UCSD-AML1 (cell line): ENCODE data around the gene CELA2B.

Experiments used
- DNase-seq: peaks from one replicate; lab custom pipeline; 2025; ENCODE audit not compliant: unreplicated experiment; lab: John Stamatoyannopoulos, UW

The CELA2B gene

DNA sequence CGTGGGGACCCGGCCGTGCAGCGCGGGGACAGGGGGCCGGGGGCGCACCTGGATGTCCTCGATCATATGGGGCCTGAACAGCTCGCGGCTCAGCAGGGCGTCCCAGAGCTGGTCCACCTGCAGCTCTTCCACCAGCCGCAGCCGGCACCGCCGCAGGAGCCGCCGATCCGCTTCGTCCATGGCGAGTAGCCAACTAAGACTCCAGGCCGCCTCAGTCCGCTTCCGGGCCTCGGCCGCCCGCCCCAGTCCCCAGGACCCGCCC is 48.0 kb downstream of the CELA2B start, which contains the start of gene CASP9:
Gene CASP9, minus strand, starts transcription at position 195 of the 262 bp plus-strand sequence. Its CDS starts 15 bp downstream, at position 180.
- no peak for DNase-seq

DNA sequence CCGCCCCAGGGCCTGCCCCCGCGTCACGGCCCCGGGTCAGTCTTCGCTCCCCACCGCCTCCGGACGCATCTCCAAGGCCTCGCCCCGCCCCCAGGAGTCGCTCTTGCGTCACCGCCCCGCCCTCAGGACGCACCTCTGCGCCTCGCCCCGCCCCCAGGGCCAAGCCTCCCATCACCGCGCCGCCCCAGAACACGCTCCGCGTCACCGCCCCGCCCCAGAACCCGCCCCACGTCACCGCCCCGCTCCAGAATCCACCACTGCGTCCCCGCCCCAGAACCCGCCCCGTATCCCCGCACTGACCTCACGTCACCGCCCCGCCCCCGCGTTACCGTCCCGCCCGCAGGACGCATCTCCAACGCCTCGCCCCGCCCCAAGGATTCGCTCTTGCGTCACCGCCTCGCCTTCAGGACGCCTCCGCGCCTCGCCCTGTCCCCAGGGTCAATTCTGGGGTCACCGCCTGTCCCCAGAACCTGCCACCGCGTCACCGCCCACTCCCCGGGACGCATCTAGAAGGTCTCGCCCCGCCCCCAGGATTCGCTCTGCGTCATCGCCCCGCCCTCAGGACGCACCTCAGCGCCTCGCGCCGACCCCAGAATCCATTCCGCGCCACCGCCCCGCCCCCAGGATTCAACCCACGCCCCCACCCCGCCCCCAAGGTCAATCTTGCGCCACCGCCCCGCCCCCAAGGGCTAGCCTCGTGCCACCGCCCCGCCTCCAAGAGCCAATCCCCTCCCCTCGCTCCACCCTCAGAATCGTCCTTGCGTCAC is 48.6 kb downstream of the CELA2B start:
- peak; percentile 100 for DNase-seq

DNA sequence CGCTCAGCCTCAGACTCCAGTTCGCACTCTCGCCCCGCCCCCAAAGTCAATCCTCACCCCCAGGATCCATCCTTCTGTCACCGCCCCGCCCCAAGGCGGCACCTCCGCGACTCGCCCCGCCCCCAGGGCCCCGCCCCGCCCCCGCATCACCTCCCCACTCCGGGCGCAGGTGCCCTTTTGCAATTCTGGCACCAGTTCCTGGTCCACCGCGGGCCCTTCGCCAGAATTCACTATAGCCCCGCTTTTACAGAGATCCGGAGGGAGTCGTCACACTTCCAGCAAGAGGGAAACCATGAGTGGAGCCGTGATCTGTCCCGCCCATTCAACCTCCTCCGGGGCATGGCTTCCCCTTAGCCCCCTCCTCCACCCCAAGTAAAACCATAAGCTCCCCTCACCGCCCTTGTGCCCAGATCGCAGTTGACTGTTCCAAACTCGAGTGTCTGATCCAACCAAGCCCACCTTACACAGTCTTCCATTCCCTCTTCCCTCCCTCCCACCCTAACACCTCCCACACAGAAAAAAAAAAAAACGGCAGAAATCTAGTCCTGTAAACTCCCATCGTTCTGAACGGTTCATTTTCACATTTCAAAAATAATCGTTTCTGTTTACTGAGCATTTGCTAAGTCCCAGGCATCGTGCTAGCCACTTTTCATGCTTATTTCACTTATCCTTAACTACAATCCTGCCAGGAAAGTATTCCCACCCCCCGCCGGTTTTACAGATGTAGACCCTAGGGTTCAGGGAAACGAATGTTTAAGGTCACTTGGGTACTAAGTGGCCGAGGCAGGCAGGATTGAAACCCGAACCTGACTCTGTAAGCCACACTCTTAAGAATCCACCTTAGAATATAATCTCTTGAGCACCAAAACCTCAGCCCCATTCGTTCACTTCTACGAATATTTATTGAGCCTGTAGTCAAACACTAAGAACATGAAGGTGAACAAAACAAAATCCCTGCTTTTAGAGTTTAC is 49.4 kb downstream of the CELA2B start:
- DNase-seq, result no peak

DNA sequence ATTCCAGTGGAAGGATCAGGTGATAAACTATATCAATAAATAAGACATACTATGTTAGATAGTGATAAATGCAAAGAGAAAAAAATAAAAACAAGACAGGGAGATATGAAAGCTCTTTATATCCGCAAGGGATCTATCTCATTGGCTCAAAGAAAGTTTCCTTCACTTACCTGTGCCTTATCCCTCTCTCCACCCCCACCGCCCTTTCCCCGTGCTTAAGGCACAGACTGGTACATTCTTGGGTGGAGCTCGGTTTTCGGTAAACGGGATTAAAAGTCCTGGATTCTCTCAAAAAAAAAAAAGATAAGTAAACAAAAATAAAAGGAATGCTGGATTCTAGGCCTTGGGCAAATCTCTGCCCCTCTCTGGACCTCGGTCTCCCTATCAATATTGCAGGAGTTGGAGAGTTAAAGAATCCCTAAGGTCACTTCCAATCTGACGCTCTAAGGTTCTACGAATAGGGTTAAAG is 50.2 kb downstream of the CELA2B start:
- no peak for DNase-seq

DNA sequence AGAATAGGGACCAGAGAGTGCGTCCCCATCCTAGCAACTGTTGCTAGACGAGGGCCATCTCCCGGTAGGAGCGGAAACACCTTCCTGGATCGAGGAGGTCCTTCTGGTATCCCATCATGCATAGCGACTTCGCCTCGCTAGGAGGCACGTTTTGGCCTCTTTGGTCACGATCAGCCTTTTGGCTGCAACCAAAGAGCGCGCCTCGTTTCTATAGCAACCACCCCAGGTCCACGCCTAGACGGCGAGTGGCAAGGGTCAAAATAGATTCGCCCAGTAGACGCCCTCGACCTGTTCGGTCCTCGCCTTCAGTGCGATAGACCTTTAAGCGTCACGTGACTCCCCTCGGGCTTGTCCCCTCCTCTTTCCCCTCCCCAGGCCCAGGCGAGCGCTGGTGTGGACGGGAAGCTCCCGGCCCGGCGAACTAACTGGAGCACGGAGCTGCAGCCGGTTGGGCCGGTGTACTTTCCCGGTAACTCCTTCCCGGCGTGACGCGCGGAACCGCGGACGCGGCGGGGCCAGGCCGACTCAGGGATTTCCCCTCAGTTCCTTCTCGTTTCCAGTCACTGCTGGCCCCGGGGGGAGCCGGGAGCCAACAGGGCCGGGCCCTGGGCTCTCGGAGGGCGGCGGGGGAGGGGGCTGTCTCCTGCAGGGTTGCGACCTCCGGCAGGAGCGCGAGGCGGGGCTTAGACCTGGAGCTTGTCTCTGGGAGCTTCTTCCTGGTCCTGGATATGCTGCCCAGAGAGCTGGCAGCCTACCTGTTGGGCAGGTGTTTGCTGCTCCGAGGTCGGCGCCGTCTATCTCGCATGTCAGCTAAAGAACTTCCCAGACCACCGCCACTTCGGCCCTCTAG is 50.8 kb downstream of the CELA2B start, which contains the start of gene DNAJC16:
Gene DNAJC16, plus strand, starts transcription at position 359 of the 850 bp plus-strand sequence. CDS start 2,258 bp downstream, outside the sequence.
- peak; percentile 99 for DNase-seq

DNA sequence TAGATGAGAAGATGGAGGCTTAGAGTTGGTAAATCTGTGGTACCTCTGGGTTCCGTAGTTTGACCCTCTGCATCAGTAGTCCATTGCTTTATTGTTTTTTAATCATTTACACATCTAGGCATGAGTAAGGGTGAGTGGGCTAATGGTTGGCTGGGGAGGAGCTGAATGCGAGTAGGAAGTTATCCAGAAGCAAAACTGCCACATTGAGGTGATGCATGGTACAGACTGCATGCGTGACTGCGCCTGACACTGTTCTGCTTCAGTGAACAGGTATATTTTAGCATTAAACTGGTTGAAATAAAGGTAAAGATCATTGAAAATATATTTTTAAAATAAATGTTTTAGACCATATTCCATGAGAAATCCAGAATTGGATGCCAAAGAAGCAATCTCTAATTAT is 55.1 kb downstream of the CELA2B start:
- no peak for DNase-seq

DNA sequence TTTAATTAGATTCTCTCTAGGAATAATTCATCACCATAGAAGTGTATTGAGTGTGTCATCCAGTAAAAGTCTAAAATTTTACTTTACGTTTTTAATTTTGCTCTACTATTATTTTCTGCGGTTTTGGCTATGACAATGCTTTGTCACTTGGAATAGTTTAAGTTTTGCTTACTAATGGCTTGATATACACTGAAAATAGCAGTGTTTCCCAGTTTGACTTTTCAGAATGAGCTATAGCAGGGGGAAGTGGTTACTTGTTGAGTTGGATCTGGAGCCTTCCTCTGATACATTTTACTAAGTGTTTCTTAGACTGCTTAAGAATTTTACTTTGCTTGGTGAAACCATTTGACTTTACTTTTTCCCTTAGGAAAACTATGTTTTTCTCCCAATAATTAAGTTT is 55.8 kb downstream of the CELA2B start:
- DNase-seq, result no peak

DNA sequence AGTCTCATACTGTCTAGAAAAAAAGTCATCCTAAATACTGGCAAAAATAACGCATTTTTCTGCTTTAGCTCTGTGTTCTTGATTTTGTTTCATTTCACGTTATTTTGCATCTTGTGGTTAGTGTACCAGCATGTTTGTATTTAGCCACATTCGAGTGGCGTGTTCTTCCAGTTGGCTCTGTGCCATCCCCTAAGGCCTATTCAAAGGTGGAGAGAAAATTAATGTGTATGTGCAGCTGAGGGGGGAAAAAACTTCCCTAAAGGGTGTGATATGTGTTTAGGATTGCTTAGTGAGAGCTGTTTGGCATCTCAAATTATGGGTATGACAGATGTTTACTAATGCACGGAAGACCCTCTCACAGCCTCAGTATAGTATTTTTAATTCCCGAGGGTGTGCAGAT is 62.9 kb downstream of the CELA2B start:
- no peak for DNase-seq

DNA sequence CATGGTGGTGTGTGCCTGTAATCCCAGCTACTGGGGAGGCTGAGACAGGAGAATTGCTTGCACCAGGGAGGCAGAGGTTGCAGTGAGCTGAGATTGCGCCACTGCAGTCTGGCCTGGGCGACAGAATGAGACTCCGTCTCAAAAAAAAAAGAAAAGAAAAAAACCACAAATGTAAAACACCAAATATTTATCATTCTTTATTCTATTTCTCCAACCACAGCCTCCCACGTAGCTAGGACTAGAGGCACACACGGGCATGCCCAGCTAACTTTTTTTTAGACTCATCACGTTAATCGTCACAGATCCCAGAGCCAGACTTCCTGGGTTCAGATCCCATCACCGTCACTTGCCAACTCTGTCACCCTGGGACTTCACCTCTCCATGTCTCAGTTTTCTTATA is 64.3 kb downstream of the CELA2B start:
- no peak for DNase-seq
